Fibroblast of upper back skin (primary cell): ENCODE data around the gene PRDM15.

ENCODE experiments used
- DNase-seq: peaks from one replicate; pipeline ENCODE4 v3.0.0-alpha.2; 2013

The PRDM15 gene

DNA sequence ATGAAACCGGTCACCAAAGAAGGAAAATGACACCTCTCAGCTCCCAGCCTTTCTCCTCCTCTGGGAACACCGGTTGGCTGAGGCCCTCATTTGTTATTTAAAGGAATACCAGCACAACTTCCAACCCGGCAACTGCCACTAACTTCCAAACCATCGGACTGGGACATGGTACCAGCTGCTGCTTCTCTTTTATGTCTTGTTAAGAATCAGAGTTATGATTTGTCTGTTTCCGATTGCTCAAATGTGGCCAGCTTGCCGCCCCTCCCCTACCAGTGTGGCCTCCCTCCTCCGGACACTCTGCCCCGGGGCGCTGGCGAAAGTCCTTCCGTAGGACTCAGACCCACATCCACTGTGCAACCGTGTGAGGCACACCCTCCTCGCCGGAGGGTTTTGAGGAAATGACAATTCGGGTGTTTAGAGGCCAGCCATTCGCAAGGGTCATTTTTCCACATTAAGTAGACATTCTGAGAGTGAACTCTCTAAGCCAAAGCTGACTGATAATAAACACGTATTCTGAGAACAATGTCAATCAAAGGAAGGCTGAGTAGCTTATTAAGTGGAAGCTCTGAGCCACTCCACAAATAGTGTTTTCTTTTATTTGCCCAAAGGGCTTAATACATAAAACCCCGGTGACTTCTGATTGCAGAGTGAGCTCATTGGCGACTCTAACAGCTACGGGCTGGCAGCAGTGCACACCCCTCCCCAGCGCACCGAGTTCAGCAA is 117.8 kb downstream of the PRDM15 start:
- no peak for DNase-seq

DNA sequence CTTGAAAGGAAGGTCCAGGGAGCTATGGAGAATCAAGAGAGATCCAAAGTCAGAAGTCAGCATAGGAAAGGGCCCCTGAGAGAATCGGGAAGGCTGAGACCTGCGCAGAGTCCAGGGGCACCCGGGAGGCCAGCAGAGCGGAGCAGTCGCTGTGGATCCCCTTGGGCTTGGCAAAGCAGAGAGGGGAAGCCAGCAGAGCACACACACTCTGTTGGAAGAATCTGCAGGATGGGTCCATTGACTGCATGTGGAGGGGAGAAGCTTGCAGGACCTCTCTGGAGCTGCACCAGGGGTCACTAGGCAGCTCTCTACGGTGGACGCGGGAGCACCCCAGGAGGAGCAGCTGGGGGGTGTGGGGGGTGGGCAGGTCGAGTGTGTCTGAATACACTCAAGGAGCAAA is 118.7 kb downstream of the PRDM15 start:
- no peak for DNase-seq

DNA sequence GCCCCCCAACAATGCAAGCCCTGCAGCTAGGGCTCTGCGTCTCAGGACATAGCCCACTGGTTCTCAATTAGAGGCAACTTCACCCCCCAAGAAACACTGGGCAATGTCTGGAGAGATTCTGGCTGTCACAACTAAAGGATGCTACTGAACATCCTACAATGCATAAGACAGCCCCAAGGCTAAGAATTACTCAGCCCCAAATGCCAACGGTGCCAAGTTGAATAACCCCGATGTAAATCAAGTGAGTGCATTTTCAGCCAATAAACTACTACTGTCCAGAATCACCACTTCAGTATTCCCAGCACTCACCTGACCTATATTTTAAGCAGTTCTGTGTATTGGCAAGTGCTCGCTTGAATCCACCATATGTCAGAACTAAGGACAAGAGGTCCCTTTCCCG is 119.2 kb downstream of the PRDM15 start:
- DNase-seq: no peak

DNA sequence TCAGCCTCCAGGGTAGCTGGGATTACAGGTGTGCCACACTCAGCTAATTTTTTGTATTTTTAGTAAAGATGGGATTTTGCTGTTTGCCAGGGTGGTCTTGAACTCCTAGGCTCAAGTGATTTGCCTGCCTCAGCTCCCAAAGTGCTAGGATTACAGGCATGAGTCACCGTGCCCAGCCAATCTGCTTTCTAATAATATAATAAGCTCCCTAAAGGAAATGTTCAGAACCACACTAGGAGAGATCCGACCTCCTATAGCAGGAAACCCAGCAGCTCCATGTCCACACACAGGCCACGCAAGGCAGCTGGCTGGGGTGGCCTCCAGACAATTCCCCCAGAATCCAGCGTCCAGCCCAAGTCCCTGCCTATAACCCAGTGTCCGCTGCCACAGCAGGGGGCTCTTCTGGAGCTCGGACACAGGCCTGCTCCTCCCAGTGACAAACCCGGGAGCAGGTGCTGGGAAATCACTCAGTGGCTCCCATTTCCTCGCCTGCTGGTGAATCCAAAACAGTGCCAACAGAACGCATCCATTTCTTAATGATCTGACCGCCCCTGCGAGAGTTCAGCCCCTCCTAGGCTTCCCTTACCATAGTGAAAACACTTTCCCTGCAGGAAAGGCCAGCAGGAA is 119.8 kb downstream of the PRDM15 start:
- DNase-seq: no peak

DNA sequence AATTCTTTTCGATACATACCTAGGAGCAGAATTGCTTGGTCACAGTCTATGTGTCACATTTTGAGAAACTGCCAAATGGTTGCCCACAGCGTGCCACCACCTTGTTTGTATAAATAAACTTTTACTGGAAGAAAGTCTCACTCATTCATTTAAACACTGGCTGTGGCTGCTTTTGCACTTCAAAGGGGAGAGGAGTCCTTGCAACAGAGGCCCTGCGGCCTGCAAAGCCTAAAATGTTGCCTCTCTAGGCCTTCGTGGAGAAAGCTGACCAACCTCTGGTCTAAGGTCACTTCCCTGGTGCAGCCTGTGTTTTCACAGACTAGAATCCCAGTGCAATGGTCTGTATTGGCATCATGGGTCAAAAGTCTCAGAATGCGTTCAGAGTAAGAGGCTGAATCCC is 120.6 kb downstream of the PRDM15 start:
- DNase-seq: no peak

DNA sequence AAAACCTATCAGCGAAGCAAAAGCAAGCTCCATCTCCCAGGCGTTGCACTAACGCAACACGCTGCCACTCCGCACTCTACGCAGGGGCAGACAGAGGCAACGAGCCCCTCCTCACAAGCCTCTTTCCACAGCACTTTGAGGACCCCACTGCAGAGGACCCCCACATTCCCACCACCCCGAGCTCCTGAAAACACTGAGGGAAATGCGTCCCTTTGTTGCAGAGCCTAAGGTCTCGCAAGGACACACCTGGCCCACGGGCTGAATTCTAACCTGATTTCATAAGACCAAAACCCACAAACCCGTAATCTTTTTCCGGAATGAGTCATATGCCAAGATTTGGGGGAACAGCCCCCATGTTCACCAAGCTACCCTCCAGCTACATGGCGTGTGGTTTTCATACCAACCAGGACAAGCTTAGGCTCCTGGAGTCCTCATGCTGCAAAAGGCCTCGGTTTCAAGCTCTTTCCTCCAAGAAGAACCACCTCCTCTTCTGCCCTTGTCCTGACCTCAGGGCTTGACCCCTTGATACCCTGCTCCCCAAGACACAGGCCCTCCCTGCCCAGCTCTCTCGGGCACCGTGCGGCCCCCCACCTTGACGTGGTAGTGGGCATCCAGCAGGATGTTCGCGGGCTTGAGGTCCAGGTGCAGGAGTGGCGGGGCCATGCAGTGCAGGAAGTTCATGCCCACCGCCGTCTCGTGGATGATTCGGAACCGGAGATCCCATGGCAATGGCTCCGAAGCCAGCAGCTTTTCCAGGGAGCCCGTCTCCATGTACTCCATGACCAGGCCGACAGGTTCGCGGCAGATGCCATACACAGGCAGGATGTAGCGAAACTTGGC is 123.0 kb downstream of the PRDM15 start:
- no peak for DNase-seq

DNA sequence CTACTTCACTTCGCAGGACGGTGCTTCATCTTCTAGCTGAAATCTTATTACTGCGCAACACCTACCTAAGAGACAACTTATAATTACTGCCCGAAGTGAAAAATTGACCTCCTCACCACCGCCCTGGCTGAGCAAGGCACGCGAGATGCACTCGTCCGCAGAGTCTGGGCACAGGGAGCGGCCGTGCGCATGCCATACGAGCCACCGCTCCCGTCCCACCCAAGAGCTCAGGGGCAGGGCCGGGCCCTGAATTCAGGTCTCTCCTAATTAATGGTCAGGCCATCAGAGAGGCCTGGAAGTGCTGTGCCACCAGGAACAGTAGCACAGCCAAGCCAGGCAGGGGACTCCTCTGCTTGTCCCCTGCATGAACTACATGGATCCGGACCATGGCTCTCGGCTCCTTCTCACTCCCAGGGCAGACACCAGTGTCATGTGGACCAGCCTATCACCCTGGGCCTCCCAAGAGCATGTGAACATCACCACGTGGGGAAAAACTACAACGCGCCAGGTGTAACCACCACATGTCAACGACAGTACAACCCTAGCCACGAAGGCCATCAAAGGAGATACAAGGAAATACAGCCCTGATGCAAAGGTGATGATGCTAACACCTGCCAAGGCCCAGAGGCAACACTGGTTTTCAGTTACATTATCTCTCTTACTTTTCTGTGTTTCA is 123.7 kb downstream of the PRDM15 start:
- DNase-seq: no peak

DNA sequence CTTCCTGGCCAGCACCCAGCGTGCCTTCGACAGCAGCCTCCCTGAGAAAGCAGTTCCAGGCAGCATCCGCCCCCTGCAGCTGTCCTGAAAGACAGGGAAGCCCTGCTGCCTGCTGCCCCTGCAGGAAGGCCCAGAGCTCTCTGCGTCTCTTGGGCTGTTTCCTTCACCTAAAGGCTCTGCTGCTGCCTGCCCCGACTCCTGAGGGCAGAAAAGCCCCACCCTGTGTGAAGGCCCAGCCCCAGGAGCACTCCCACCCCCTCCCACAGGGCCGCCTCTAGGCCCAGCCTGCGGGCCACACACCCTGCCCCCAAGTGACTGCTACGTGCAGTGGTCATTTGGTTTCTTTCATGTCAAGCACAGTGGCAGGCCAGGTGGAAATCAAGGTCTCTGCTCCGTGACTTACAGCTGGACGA is 124.7 kb downstream of the PRDM15 start:
- no peak for DNase-seq

DNA sequence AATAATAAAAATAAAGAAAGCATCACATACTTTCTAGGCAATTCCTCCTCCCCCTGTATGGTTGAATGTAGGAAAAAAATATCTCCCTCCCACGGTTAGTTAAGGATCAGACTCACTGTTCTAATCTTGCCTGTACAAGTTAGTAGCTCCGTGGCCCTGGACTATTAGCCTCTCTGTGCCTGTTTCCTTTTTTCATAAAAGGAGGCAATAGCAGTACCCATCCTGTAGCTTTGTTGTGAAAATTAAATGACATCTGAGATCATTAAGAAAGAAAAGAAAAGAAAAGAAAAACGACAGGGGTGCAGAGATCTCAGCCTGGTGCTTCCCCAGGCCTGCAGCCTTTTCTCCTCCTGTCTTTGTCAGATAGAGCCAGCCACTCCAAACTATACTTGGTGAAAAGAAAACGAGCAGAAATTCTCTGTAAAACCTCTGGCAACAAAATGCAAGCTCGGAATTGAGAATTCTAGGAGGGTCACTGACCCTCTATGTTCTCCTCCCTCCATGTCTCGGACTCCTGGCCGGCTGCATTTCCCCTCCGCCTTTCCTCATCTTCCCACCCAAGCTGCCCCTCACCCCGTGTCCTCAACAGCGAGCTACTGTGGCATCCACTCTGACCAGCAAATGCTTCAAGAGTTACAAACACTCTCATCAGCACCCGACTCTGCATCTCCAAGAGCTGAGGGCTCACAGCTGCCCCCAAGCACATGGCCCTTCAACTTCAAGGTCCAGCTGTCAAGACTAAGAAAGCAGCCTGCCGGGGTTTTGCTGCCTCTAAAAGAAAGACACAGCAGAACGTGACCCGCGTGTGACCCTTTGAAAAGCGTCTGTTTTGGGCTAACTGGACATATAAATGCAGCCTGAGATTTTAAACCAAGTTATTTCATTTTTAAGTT is 125.9 kb downstream of the PRDM15 start:
- DNase-seq: no peak

DNA sequence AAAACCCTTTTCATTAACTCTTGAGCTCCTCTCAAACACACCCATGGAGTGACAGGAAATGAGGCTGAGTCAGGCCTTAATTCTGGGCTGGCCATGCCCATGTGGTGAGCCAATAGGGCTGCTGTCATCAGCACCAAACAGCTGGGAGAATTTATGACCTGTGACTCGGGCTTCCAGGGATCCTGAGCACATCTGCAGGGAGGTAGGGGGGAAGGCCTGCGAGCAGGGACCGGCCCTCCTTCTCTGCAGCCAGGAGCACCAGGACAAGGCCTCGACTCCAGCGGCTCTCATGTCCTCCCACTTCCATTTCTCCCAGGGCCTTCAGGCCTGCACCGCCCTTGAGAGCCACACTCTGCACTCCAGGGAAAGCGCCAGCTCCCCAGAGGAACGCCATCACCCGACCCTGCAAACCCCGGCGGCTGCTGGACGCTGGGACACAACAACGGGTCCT is 126.9 kb downstream of the PRDM15 start:
- DNase-seq: peak; percentile 92

DNA sequence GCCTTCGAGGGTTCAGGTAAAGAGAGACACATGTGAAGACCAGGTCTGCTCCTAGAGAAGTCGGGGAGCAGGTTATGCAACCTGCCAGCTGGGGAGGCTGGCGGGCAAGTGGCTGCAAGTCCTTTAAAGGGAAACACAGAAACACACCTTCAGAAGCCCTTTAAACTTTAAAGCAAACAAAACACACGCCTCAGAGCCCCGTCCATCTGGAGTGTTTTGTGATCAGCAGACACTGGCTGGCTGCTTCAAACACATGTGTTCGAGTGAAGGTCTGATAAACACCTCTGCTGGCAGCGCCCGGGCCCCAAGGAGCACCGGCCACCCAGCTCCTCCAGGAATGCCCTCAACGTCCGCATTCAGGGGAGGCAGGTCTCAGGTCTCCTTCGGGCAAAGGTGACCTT is 127.5 kb downstream of the PRDM15 start:
- DNase-seq: no peak

DNA sequence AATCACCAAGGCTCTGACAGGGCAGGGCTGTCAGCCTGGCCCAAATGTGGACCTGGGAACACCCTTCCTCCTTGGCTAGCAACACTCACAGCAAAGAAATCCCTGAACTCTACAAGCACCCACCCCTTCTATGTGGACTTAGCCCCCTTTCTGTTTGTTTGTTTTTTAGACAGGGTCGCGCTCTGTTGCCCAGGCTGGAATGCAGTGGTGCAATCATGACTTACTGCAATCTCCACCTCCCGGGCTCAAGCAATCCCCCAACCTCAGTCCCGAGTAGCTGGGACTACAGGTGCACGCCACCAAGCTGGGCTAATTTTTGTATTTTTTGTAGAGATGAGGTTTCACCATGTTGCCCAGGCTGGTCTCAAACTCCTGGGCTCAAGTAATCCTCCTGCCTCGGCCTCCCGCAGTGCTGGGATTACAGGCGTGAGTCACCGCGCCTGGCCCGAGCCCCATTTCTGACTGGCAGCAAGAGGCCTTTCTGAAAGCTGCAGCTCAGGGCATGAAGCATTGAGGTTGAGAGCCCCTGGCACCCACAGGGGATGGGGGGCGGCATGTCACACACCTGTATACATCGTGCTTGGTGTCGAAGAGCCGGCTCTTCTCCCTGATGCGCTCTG is 128.5 kb downstream of the PRDM15 start:
- no peak for DNase-seq

DNA sequence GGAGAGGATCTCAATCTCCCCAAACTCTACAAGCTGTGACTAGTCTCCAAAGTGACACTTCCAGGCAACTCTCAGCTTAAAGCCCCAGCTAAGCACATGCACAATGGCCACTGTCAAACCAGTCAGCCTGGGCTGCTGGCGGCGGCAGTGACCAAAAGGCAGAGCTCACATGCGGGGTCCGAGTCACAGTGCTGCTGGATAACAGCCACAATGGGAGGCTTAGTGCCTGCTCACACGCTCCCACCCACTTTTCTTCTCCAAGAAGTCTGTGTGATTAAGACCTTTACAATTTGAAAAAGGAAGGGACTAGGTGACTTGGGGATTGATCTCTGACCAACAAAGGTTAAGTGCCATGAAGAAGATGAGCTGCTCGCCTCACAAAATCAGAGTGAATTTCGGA is 129.1 kb downstream of the PRDM15 start:
- peak; percentile 22 for DNase-seq

DNA sequence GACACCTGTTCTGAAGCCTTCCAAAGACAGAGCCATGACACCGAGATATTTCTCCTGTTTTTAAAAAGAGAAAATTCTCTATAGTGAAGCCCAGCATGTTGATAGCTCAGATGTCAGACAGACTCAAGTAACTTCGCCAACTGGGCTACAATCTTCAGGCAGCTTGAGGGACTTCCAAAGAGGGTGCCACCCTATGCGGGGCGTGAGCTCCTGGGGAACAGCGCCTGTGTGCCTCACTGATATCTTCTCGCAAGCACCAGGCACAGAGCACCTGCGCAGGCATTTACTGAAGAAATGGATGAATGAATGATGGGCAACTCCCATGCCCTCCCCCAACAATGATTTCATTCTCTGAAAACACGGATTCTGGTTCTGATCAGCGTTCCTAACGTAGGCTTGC is 129.9 kb downstream of the PRDM15 start:
- DNase-seq: no peak
